HFFc6 (cell line): ENCODE measurements around the gene SLC6A17. TPM values are rescaled to one million over a fixed set of nuclear protein-coding genes. Genes with fewer than 3 reads are reported as not detected.

Experiments used
- DNase-seq: peaks from one replicate; pipeline ENCODE4 v3.0.0-alpha.2; 2018
- H3K27ac Mint-ChIP-seq: 2 replicates; pipeline ENCODE4 v1.8.0; 2020; ENCODE audit warnings: mild to moderate bottlenecking, mixed read lengths
- H3K27me3 Mint-ChIP-seq: 2 replicates; pipeline ENCODE4 v1.8.0; 2021; ENCODE audit warnings: mild to moderate bottlenecking, moderate library complexity, mixed read lengths; ENCODE audit not compliant: insufficient read depth
- H3K36me3 Mint-ChIP-seq: 2 replicates; pipeline ENCODE4 v1.8.0; 2021; ENCODE audit warnings: low read depth, mixed read lengths
- H3K4me1 Mint-ChIP-seq: 2 replicates; pipeline ENCODE4 v1.8.0; 2020; ENCODE audit warnings: low read depth, mixed read lengths
- H3K4me3 Mint-ChIP-seq: 2 replicates; pipeline ENCODE4 v1.8.0; 2020; ENCODE audit warnings: mild to moderate bottlenecking, moderate library complexity, mixed read lengths
- H3K9me3 Mint-ChIP-seq: 2 replicates; pipeline ENCODE4 v1.8.0; 2020; ENCODE audit warnings: mild to moderate bottlenecking, mixed read lengths
- CTCF ChIP-seq: fragments of 200-600 bp; sonication (generic); IDR thresholded peaks from 2 replicates; pipeline ENCODE4 v1.5.0; 2021; ENCODE audit warnings: antibody characterized with exemption, mild to moderate bottlenecking
- total RNA-seq, 6 experiments: library from RNA; stranded (reverse); fragmentation: NEBNext Ultra II Directional; extraction: Animal tissue kit (Norgen Biotek cat#: 25700); gene quantifications; 2 replicates in 1 of 6; 3 replicates in 5 of 6; pipeline ENCODE4 v1.2.3, GENCODE V29; 2021

SLC6A17 gene
- total RNA-seq, 6 experiments from 2014 or later, result 1.7 to 5.3 (median 2.0) TPM

- no peaks in the 10 kb centered on the region for H3K36me3 Mint-ChIP-seq
- H3K27ac Mint-ChIP-seq, result no peak overlapping the region
- no peak for TF ChIP-seq CTCF
- H3K4me1 Mint-ChIP-seq, result peaks cover 29% of the 10 kb centered on the region
- H3K4me3 Mint-ChIP-seq, result no peak overlapping the region
- H3K27me3 Mint-ChIP-seq, result peaks cover 1% of the 10 kb centered on the region
- no peaks in the 10 kb centered on the region for H3K9me3 Mint-ChIP-seq
- no peak for DNase-seq
Observed at GRCh38 chr1:110250008-110250407, 99.7 kb downstream of the SLC6A17 start.

- Mint-ChIP-seq H3K4me1 (peaks cover 24% of the 10 kb centered on the region), H3K9me3 (no peaks in the 10 kb centered on the region), H3K36me3 (no peaks in the 10 kb centered on the region), H3K27ac (no peak overlapping the region), H3K27me3 (peaks cover 4% of the 10 kb centered on the region), H3K4me3 (no peak overlapping the region)
- no peak for DNase-seq
- no peak for TF ChIP-seq CTCF
Observed at GRCh38 chr1:110250749-110251148, 100.5 kb downstream of the SLC6A17 start.

Other genes starting within 250 kb of the SLC6A17 start
- gene CSF1, start 239.6 kb upstream of the SLC6A17 start, total RNA-seq, result 10 to 100 TPM; 28.7 to 79.3 (median 72.4) TPM
- gene AHCYL1, start 165.7 kb upstream of the SLC6A17 start, total RNA-seq, result 10 to 100 TPM; 73.4 to 87.1 (median 74.7) TPM
- 10 to 100 TPM; 33.2 to 48.4 (median 36.8) TPM for gene STRIP1, start 115.9 kb upstream of the SLC6A17 start, total RNA-seq
- gene ALX3, start 79.8 kb upstream of the SLC6A17 start, total RNA-seq, result 10 to 100 TPM in 1 of 6 experiments, 1 to 10 TPM in 5; 1.0 to 10.0 (median 1.4) TPM
- gene UBL4B, start 38.1 kb upstream of the SLC6A17 start, total RNA-seq, result 10 to 100 TPM in 1 of 6 experiments, 1 to 10 TPM in 5; 1.5 to 10.9 (median 1.8) TPM
- gene KCNC4, start 59.8 kb downstream of the SLC6A17 start, total RNA-seq, result 10 to 100 TPM in 4 of 6 experiments, 1 to 10 TPM in 2; 8.8 to 22.6 (median 11.2) TPM
- gene RBM15, start 188.9 kb downstream of the SLC6A17 start, total RNA-seq, result 10 to 100 TPM; 16.1 to 18.2 (median 17.3) TPM
- 10 to 100 TPM; 14.7 to 25.2 (median 21.5) TPM for gene SLC16A4, start 240.5 kb downstream of the SLC6A17 start, total RNA-seq